Keratinocyte (primary cell): ENCODE data around the gene HPS3. TPM values are rescaled to one million over a fixed set of nuclear protein-coding genes. Genes with fewer than 3 reads are reported as not detected.

Experiments used
- DNase-seq: peaks from one replicate; pipeline ENCODE4 v3.0.0-alpha.2; 2011; ENCODE audit warnings: low read depth, missing footprints, low spot score
- FAIRE-seq: peaks from 2 replicates; lab custom pipeline; 2011; peaks lifted over from hg19 to GRCh38; lab: Jason Lieb, UNC
- H2AFZ ChIP-seq: 2 replicates; pipeline ENCODE4 v1.6.0; 2012; ENCODE audit warnings: low read length, control low read depth, inconsistent platforms; ENCODE audit not compliant: control insufficient read depth
- H3K27ac ChIP-seq: 2 replicates; pipeline ENCODE4 v1.5.1; 2011; ENCODE audit warnings: low read length; ENCODE audit not compliant: control insufficient read depth, insufficient read depth
- H3K27me3 ChIP-seq: 3 replicates; pipeline ENCODE4 v1.6.0; 2011; ENCODE audit warnings: low read length; ENCODE audit not compliant: control insufficient read depth, insufficient read depth; ENCODE audit errors: extremely low read depth
- H3K36me3 ChIP-seq, 2 experiments: 2 replicates in 1 of 2; 3 replicates in 1 of 2; pipeline ENCODE4 v1.5.1; 2011; ENCODE audit warnings: low read length in 2 of 2, mild to moderate bottlenecking in 1 of 2; ENCODE audit not compliant: control insufficient read depth in 2 of 2, insufficient read depth in 2 of 2; ENCODE audit errors: extremely low read depth in 1 of 2
- H3K4me1 ChIP-seq: 3 replicates; pipeline ENCODE4 v1.5.1; 2011; ENCODE audit warnings: low read length; ENCODE audit not compliant: control insufficient read depth, insufficient read depth; ENCODE audit errors: extremely low read depth
- H3K4me2 ChIP-seq: 3 replicates; pipeline ENCODE4 v1.6.0; 2011; ENCODE audit warnings: low read depth, low read length; ENCODE audit not compliant: control insufficient read depth, insufficient read depth; ENCODE audit errors: extremely low read depth
- H3K4me3 ChIP-seq, 3 experiments: fragments of 200-600 bp in 1 of 3; sonication (generic) in 1 of 3; 2 replicates in 2 of 3; 3 replicates in 1 of 3; pipeline ENCODE4 v1.5.1; 2011 to 2016; ENCODE audit warnings: low read length in 3 of 3, mild to moderate bottlenecking in 3 of 3, control low read depth in 2 of 3, inconsistent platforms in 1 of 3, low read depth in 1 of 3, mixed read lengths in 1 of 3, mixed run types in 1 of 3, moderate library complexity in 1 of 3; ENCODE audit not compliant: control insufficient read depth in 2 of 3, insufficient read depth in 2 of 3; ENCODE audit errors: extremely low read depth in 1 of 3
- H3K79me2 ChIP-seq: 2 replicates; pipeline ENCODE4 v1.6.0; 2012; ENCODE audit warnings: low read length; ENCODE audit not compliant: control insufficient read depth, insufficient read depth
- H3K9ac ChIP-seq: 3 replicates; pipeline ENCODE4 v1.6.0; 2011; ENCODE audit warnings: low read length; ENCODE audit not compliant: control insufficient read depth, insufficient read depth; ENCODE audit errors: extremely low read depth
- H3K9me1 ChIP-seq: 3 replicates; pipeline ENCODE4 v1.6.0; 2011; ENCODE audit warnings: low read length; ENCODE audit not compliant: control insufficient read depth, insufficient read depth; ENCODE audit errors: extremely low read depth
- H3K9me3 ChIP-seq: 2 replicates; pipeline ENCODE4 v1.5.1; 2012; ENCODE audit warnings: low read depth, low read length; ENCODE audit not compliant: control insufficient read depth
- H4K20me1 ChIP-seq: 3 replicates; pipeline ENCODE4 v1.6.0; 2011; ENCODE audit warnings: low read length; ENCODE audit not compliant: control insufficient read depth, insufficient read depth; ENCODE audit errors: extremely low read depth
- CTCF ChIP-seq, 3 experiments: IDR thresholded peaks in 1 of 3; conservative IDR thresholded peaks in 1 of 3; optimal IDR thresholded peaks in 1 of 3; 2 replicates in 2 of 3; 3 replicates in 1 of 3; pipeline versions ENCODE3 to v1.5.1; 2011; ENCODE audit warnings: low read length in 3 of 3, mild to moderate bottlenecking in 3 of 3, moderate library complexity in 2 of 3, control low read depth in 1 of 3, inconsistent platforms in 1 of 3; ENCODE audit not compliant: insufficient read depth in 2 of 3; ENCODE audit errors: extremely low read depth in 1 of 3
- EZH2 ChIP-seq: IDR thresholded peaks from one replicate; pipeline ENCODE4 v1.6.1; 2012; ENCODE audit warnings: inconsistent platforms, mild to moderate bottlenecking, low read length, moderate library complexity
- dilution Hi-C: fragments of 300-500 bp; cut with MboI; formaldehyde crosslinking; loops from one replicate; pipeline ENCODE4 v1.7.0; 2020; ENCODE audit warnings: low sequenced_read_pairs; ENCODE audit not compliant: extremely low pct_ligation_motif_present
- polyA plus RNA-seq, 5 experiments: library from polyadenylated mRNA; depleted of rRNA in 3 of 5; stranded (reverse) in 3 of 5; stranded (forward) in 1 of 5; unstranded in 1 of 5; fragments of >200 nt; gene quantifications; 1 replicate in 1 of 5; 2 replicates in 3 of 5; 3 replicates in 1 of 5; pipeline versions ENCODE4 v1.2.1 to v1.2.3, GENCODE V29; 2011 to 2012; ENCODE audit warnings: missing spikeins in 2 of 5, low read depth in 1 of 5, low replicate concordance in 1 of 5

The HPS3 gene
- polyA plus RNA-seq, 1 donor (not counting 4 experiments of a cell fraction or from before 2014, with no cell fraction given), result 12.9 TPM

GRCh38 chr3:149085828-149086231, 43.6 kb upstream of the HPS3 start:
- Histone ChIP-seq H3K27me3 (no peaks in the 10 kb centered on the region), H3K4me1 (no peaks in the 10 kb centered on the region), H3K36me3 (no peaks in the 10 kb centered on the region), H3K4me3 (peak overlapping the region; percentile 67 to 88 (median 85)), H3K9ac (peak overlapping the region; percentile 61), H3K4me2 (peak overlapping the region; percentile 86), H3K9me1 (no peaks in the 10 kb centered on the region), H3K9me3 (no peaks in the 10 kb centered on the region), H3K27ac (no peak overlapping the region), H2AFZ (peak overlapping the region; percentile 92), H4K20me1 (no peaks in the 10 kb centered on the region), H3K79me2 (no peaks in the 10 kb centered on the region)
- DNase-seq (no peak), FAIRE-seq (no peak)
- dilution Hi-C loops, result no loop called here
- TF ChIP-seq CTCF (optimal IDR thresholded peaks at IDR 0.05 in 1 of 3, IDR thresholded peaks at IDR 0.05 in 1 of 3, conservative IDR thresholded peaks at IDR 0.05 in 1 of 3; ENCODE audit: extremely low read depth in 1 of 3, insufficient read depth in 2 of 3, low read length in 3 of 3) (no peak), EZH2 (no peak)

GRCh38 chr3:149086232-149086988, 43.0 kb upstream of the HPS3 start, which contains the start of gene HLTF:
Gene HLTF (minus strand): TSS chr3:149086533. CDS start chr3:149086336, 197 bp downstream.
- Histone ChIP-seq H3K27me3 (no peaks in the 10 kb centered on the region), H3K4me3 (peak within 1 kb of the TSS; percentile 67 to 88 (median 85)), H4K20me1 (no peaks in the 10 kb centered on the region), H3K4me1 (no peaks in the 10 kb centered on the region), H2AFZ (peak within 1 kb of the TSS; percentile 92), H3K79me2 (no peaks in the 10 kb centered on the region), H3K4me2 (peak within 1 kb of the TSS; percentile 86), H3K36me3 (no peaks in the 10 kb centered on the region), H3K9me3 (no peaks in the 10 kb centered on the region), H3K9me1 (no peaks in the 10 kb centered on the region), H3K9ac (peak within 1 kb of the TSS; percentile 61), H3K27ac (no peak within 1 kb of the TSS)
- peak; percentile 80 for FAIRE-seq
- TF ChIP-seq EZH2 (no peak), CTCF (optimal IDR thresholded peaks at IDR 0.05 in 1 of 3, IDR thresholded peaks at IDR 0.05 in 1 of 3, conservative IDR thresholded peaks at IDR 0.05 in 1 of 3; ENCODE audit: extremely low read depth in 1 of 3, insufficient read depth in 2 of 3, low read length in 3 of 3) (no peak)
- peak; percentile 56 for DNase-seq
- dilution Hi-C loops, result no loop called here
